Left lobe of liver (tissue), 2 donors: ENCODE results near the gene ZNF415. TPM values are rescaled to one million over a fixed set of nuclear protein-coding genes. Genes with fewer than 3 reads are reported as not detected.
"Not testable (repeated sequence)": the region's sequence is repeated elsewhere in the genome, so short reads cannot be mapped to it uniquely, and the experiment has no call there.

Experiments used
- ATAC-seq: fragments of 200-7000 bp; cut with Tn5 transposase; one replicate; pipeline ENCODE4 v1.9.1; 2020; ENCODE audit warnings: mild to moderate bottlenecking, moderate library complexity
- DNase-seq: peaks from one replicate; pipeline ENCODE4 v3.0.0-alpha.2; 2020; ENCODE audit warnings: low spot score
- total RNA-seq: library from RNA; stranded (reverse); gene quantifications from one replicate; pipeline ENCODE4 v1.2.1, GENCODE V29; 2021
- donor health status: DM: no; HTN: no; CAD: no; lungs with moderate emphysema.
- donor health status: DM: no; HTN: yes; CAD: no.

ZNF415 gene
- 0.83 TPM for total RNA-seq

- ATAC-seq = peak; percentile 58
- DNase-seq = peak; percentile 66
Measured at GRCh38 chr19:53132141-53132991, at the start of gene ZNF415. TSS of gene ZNF415 (minus strand) at chr19:53132910. CDS start at chr19:53122676, 10,234 bp downstream.

- DNase-seq (no peak), ATAC-seq (no peak)
Measured at GRCh38 chr19:53182202-53182601, 49.5 kb upstream of the ZNF415 start.

GRCh38 chr19:53177986-53178385 is 45.3 kb upstream of the ZNF415 start:
- ATAC-seq (no peak), DNase-seq (no peak)

GRCh38 chr19:53172889-53173288 is 40.2 kb upstream of the ZNF415 start:
- no peak for ATAC-seq
- DNase-seq = no peak

GRCh38 chr19:53165691-53166091 is 33.0 kb upstream of the ZNF415 start:
- ATAC-seq = no peak

GRCh38 chr19:53161123-53161522 is 28.4 kb upstream of the ZNF415 start:
- no peak for DNase-seq
- ATAC-seq = no peak

More at GRCh38 chr19:53165691-53166091, 33.0 kb upstream of the ZNF415 start:
- no peak for DNase-seq

GRCh38 chr19:53160350-53160749 is 27.6 kb upstream of the ZNF415 start:
- no peak for DNase-seq
- no peak for ATAC-seq

- ATAC-seq (peak; percentile 35), DNase-seq (no peak)
Measured at GRCh38 chr19:53158119-53158656, 25.5 kb upstream of the ZNF415 start.

GRCh38 chr19:53157626-53158025 is 24.9 kb upstream of the ZNF415 start:
- DNase-seq (no peak), ATAC-seq (no peak)

GRCh38 chr19:53156850-53157249 is 24.1 kb upstream of the ZNF415 start:
- no peak for DNase-seq
- ATAC-seq = no peak

GRCh38 chr19:53147645-53148044 is 14.9 kb upstream of the ZNF415 start:
- ATAC-seq (no peak), DNase-seq (no peak)

GRCh38 chr19:53140351-53140750 is 7.6 kb upstream of the ZNF415 start:
- DNase-seq (no peak), ATAC-seq (no peak)

- DNase-seq = no peak
- ATAC-seq = no peak
Measured at GRCh38 chr19:53136432-53136831, 3.7 kb upstream of the ZNF415 start.

- no peak for ATAC-seq
- no peak for DNase-seq
Measured at GRCh38 chr19:53131727-53132126, 983 bp downstream of the ZNF415 start.

GRCh38 chr19:53131085-53131590 is 1.6 kb downstream of the ZNF415 start:
- DNase-seq (no peak), ATAC-seq (no peak)

- DNase-seq (no peak), ATAC-seq (no peak)
Measured at GRCh38 chr19:53130506-53130905, 2.2 kb downstream of the ZNF415 start.

GRCh38 chr19:53126733-53127526 is 5.8 kb downstream of the ZNF415 start:
- peak; percentile 29 for ATAC-seq
- DNase-seq = not testable (repeated sequence)

- ATAC-seq (no peak), DNase-seq (peak; percentile 23)
Measured at GRCh38 chr19:53123400-53123799, 9.3 kb downstream of the ZNF415 start.

GRCh38 chr19:53112286-53112685 is 20.4 kb downstream of the ZNF415 start:
- ATAC-seq (no peak), DNase-seq (no peak)

- DNase-seq (no peak), ATAC-seq (no peak)
Measured at GRCh38 chr19:53109527-53109926, 23.2 kb downstream of the ZNF415 start.
